GM19468 (cell line): ENCODE measurements around the gene EHBP1.
"Not testable (repeated sequence)": the region's sequence is repeated elsewhere in the genome, so short reads cannot be mapped to it uniquely, and the experiment has no call there.

ENCODE experiments used
- ATAC-seq: cut with Tn5 transposase; IDR thresholded peaks from one replicate; pipeline ENCODE4 v1.9.1; 2021; ENCODE audit warnings: mild to moderate bottlenecking, moderate library complexity, moderate number of reproducible peaks; ENCODE audit not compliant: unreplicated experiment; ENCODE audit errors: extremely low read depth

Gene EHBP1

GRCh38 chr2:62731275-62731674 is 25.8 kb downstream of the EHBP1 start:
- ATAC-seq: no peak

- ATAC-seq: no peak
Observed at GRCh38 chr2:62732262-62732777, 26.8 kb downstream of the EHBP1 start.

GRCh38 chr2:62733546-62733945 is 28.0 kb downstream of the EHBP1 start:
- no peak for ATAC-seq

- ATAC-seq: no peak
Observed at GRCh38 chr2:62736899-62737559, 31.5 kb downstream of the EHBP1 start.

GRCh38 chr2:62738981-62739936 is 33.7 kb downstream of the EHBP1 start:
- no peak for ATAC-seq

- ATAC-seq: no peak
Observed at GRCh38 chr2:62740221-62740620, 34.7 kb downstream of the EHBP1 start.

- no peak for ATAC-seq
Observed at GRCh38 chr2:62741127-62741526, 35.6 kb downstream of the EHBP1 start.

GRCh38 chr2:62741954-62742722 is 36.6 kb downstream of the EHBP1 start:
- ATAC-seq: no peak

- no peak for ATAC-seq
Observed at GRCh38 chr2:62743506-62743905, 38.0 kb downstream of the EHBP1 start.

GRCh38 chr2:62744603-62745002 is 39.1 kb downstream of the EHBP1 start:
- no peak for ATAC-seq

- no peak for ATAC-seq
Observed at GRCh38 chr2:62745891-62746481, 40.5 kb downstream of the EHBP1 start.

GRCh38 chr2:62747169-62747568 is 41.7 kb downstream of the EHBP1 start:
- ATAC-seq: no peak

GRCh38 chr2:62747876-62748275 is 42.4 kb downstream of the EHBP1 start:
- ATAC-seq: no peak

- not testable (repeated sequence) for ATAC-seq
Observed at GRCh38 chr2:62749111-62749510, 43.6 kb downstream of the EHBP1 start.

- ATAC-seq: no peak
Observed at GRCh38 chr2:62757029-62757428, 51.5 kb downstream of the EHBP1 start.

- no peak for ATAC-seq
Observed at GRCh38 chr2:62760026-62760425, 54.5 kb downstream of the EHBP1 start.

GRCh38 chr2:62760555-62760954 is 55.0 kb downstream of the EHBP1 start:
- ATAC-seq: no peak

- ATAC-seq: no peak
Observed at GRCh38 chr2:62765619-62766376, 60.3 kb downstream of the EHBP1 start.

- no peak for ATAC-seq
Observed at GRCh38 chr2:62768615-62769014, 63.1 kb downstream of the EHBP1 start.
